EH (cell line): Measurements from ENCODE around the gene GOLT1A.
"Not testable (repeated sequence)": the region's sequence is repeated elsewhere in the genome, so short reads cannot be mapped to it uniquely, and the experiment has no call there.

Experiments
- DNase-seq: peaks from one replicate; pipeline ENCODE4 v3.0.0-alpha.2; 2015; ENCODE audit warnings: low read depth

GOLT1A gene

GRCh38 chr1:204248954-204249353, 35.2 kb upstream of the GOLT1A start:
- no peak for DNase-seq

- no peak for DNase-seq
Observed at GRCh38 chr1:204246876-204247275, 33.1 kb upstream of the GOLT1A start.

GRCh38 chr1:204242920-204243319, 29.1 kb upstream of the GOLT1A start:
- DNase-seq: no peak

GRCh38 chr1:204241914-204242313, 28.1 kb upstream of the GOLT1A start:
- no peak for DNase-seq

- no peak for DNase-seq
Observed at GRCh38 chr1:204241050-204241449, 27.3 kb upstream of the GOLT1A start.

GRCh38 chr1:204240233-204240632, 26.4 kb upstream of the GOLT1A start:
- DNase-seq: no peak

- not testable (repeated sequence) for DNase-seq
Observed at GRCh38 chr1:204239401-204239800, 25.6 kb upstream of the GOLT1A start.

GRCh38 chr1:204238520-204238919, 24.7 kb upstream of the GOLT1A start:
- not testable (repeated sequence) for DNase-seq

- DNase-seq: not testable (repeated sequence)
Observed at GRCh38 chr1:204237515-204237914, 23.7 kb upstream of the GOLT1A start.

- DNase-seq: peak; percentile 72
Observed at GRCh38 chr1:204232526-204232925, 18.7 kb upstream of the GOLT1A start.

GRCh38 chr1:204230211-204230610, 16.4 kb upstream of the GOLT1A start:
- no peak for DNase-seq

- DNase-seq: no peak
Observed at GRCh38 chr1:204228896-204229295, 15.1 kb upstream of the GOLT1A start.

GRCh38 chr1:204227996-204228785, 14.4 kb upstream of the GOLT1A start:
- DNase-seq: no peak

GRCh38 chr1:204227351-204227750, 13.6 kb upstream of the GOLT1A start:
- no peak for DNase-seq

GRCh38 chr1:204225841-204226735, 12.3 kb upstream of the GOLT1A start:
- peak; percentile 15 for DNase-seq

- DNase-seq: peak; percentile 41
Observed at GRCh38 chr1:204224655-204225054, 10.9 kb upstream of the GOLT1A start.

- DNase-seq: no peak
Observed at GRCh38 chr1:204223129-204223860, 9.5 kb upstream of the GOLT1A start.

- DNase-seq: no peak
Observed at GRCh38 chr1:204222764-204223055, 8.9 kb upstream of the GOLT1A start.

GRCh38 chr1:204222006-204222763, 8.4 kb upstream of the GOLT1A start:
- DNase-seq: no peak

- no peak for DNase-seq
Observed at GRCh38 chr1:204221271-204221670, 7.5 kb upstream of the GOLT1A start.

- peak; percentile 42 for DNase-seq
Observed at GRCh38 chr1:204219971-204220616, 6.3 kb upstream of the GOLT1A start.
